K562 (cell line): Measurements from ENCODE around the gene HMGN1. TPM values are rescaled to one million over a fixed set of nuclear protein-coding genes. Genes with fewer than 3 reads are reported as not detected.
A peak's percentile ranks its signal among the peaks of the same experiment; 100 is the strongest.

Source experiments
- ATAC-seq: fragments of 200-7000 bp; cut with Tn5 transposase; 3 replicates; pipeline ENCODE4 v1.9.1; 2020; ENCODE audit warnings: moderate library complexity
- BruUV-seq: library from RNA; stranded (reverse); fragments of 400-500 nt; replicated peaks from 2 replicates; lab custom pipeline; 2021; lab: Mats Ljungman, UMichigan
- CTCF ChIA-PET: fragments of 300-600 bp; formaldehyde crosslinking; extraction: SDS; loops from one replicate; lab custom pipeline; 2021; ENCODE audit warnings: low intra/inter-chr PET ratio; lab: Yijun Ruan, JAX
- POLR2A ChIA-PET: fragments of 300-600, 350-650 bp; sonication (Branson Sonifier 250); formaldehyde crosslinking; extraction: SDS; loops from one replicate; lab custom pipeline; 2021; ENCODE audit warnings: antibody characterized with exemption, inconsistent platforms; lab: Yijun Ruan, JAX
- DNase-seq, 4 experiments: peaks; one replicate each; pipeline versions ENCODE4 v3.0.0 to v3.0.0-alpha.2; 2011 to 2018; ENCODE audit warnings: low spot score in 3 of 4, mixed read lengths in 3 of 4; ENCODE audit errors: extremely low read depth in 1 of 4
- FAIRE-seq: peaks from 2 replicates; lab custom pipeline; 2011; peaks lifted over from hg19 to GRCh38; lab: Jason Lieb, UNC
- H2AFZ ChIP-seq: 2 replicates; pipeline ENCODE4 v1.6.0; 2011; ENCODE audit warnings: low read depth, low read length, control low read depth, inconsistent platforms
- H3K27ac ChIP-seq: fragments of 200-600 bp; 3 replicates; pipeline ENCODE4 v1.8.0; 2011; ENCODE audit warnings: low read depth, mild to moderate bottlenecking, control low read depth, inconsistent platforms, low read length, moderate library complexity, mixed read lengths; ENCODE audit errors: extremely low read depth
- H3K27me3 ChIP-seq, 2 experiments: fragments of 300-600 bp in 1 of 2; 2 replicates in 1 of 2; 3 replicates in 1 of 2; pipeline versions ENCODE4 v1.6.0 to v1.8.0; 2011; ENCODE audit warnings: inconsistent platforms in 2 of 2, low read length in 2 of 2, mild to moderate bottlenecking in 1 of 2, mixed read lengths in 1 of 2, moderate library complexity in 1 of 2; ENCODE audit not compliant: control insufficient read depth in 2 of 2, insufficient read depth in 2 of 2
- H3K36me3 ChIP-seq: fragments of 300-600 bp; 3 replicates; pipeline ENCODE4 v1.8.0; 2011; ENCODE audit warnings: mild to moderate bottlenecking, low read length, inconsistent platforms; ENCODE audit not compliant: control insufficient read depth, insufficient read depth
- H3K4me1 ChIP-seq, 2 experiments: fragments of 200-600 bp in 1 of 2; replicated peaks in 1 of 2; 2 replicates in 1 of 2; 3 replicates in 1 of 2; pipeline versions ENCODE4 v1.5.1 to v1.8.0; 2011; ENCODE audit warnings: inconsistent platforms in 2 of 2, low read length in 2 of 2, mild to moderate bottlenecking in 1 of 2, mixed read lengths in 1 of 2, moderate library complexity in 1 of 2; ENCODE audit not compliant: control insufficient read depth in 2 of 2, insufficient read depth in 2 of 2
- H3K4me2 ChIP-seq: 2 replicates; pipeline ENCODE4 v1.6.1; 2011; ENCODE audit warnings: low read length, control low read depth, inconsistent platforms, mixed read lengths; ENCODE audit not compliant: insufficient read depth
- H3K4me3 ChIP-seq: fragments of 200-600 bp; sonication (generic), shearing (Covaris generic); 2 replicates; pipeline ENCODE4 v1.5.1; 2016; ENCODE audit warnings: control low read depth, inconsistent platforms
- H3K79me2 ChIP-seq: fragments of 200-600 bp; 3 replicates; pipeline ENCODE4 v1.8.0; 2011; ENCODE audit warnings: low read length, inconsistent platforms; ENCODE audit not compliant: control insufficient read depth, insufficient read depth
- H3K9ac ChIP-seq, 2 experiments: 2 replicates each; pipeline versions ENCODE4 v1.6.0 to v1.6.1; 2011; ENCODE audit warnings: low read depth in 2 of 2, low read length in 2 of 2, control low read depth in 1 of 2, inconsistent platforms in 1 of 2, mild to moderate bottlenecking in 1 of 2, mixed read lengths in 1 of 2; ENCODE audit not compliant: insufficient read depth in 1 of 2
- H3K9me1 ChIP-seq: one replicate; pipeline ENCODE4 v1.6.0; 2011; ENCODE audit warnings: inconsistent platforms, mild to moderate bottlenecking, low read length, moderate library complexity; ENCODE audit not compliant: control insufficient read depth, insufficient read depth
- H3K9me3 ChIP-seq: replicated peaks from 2 replicates; pipeline ENCODE4 v1.5.1; 2011; ENCODE audit warnings: low read depth, low read length, inconsistent platforms; ENCODE audit not compliant: control insufficient read depth, insufficient read depth
- H4K20me1 ChIP-seq: replicated peaks from 2 replicates; pipeline ENCODE4 v1.6.1; 2011; ENCODE audit warnings: low read length, inconsistent platforms, mixed read lengths; ENCODE audit not compliant: control insufficient read depth, insufficient read depth
- ARID2 ChIP-seq: fragments of 450-650 bp; IDR thresholded peaks from 2 replicates; pipeline ENCODE4 v1.6.1; 2017; ENCODE audit warnings: antibody characterized with exemption, mild to moderate bottlenecking
- ATF1 ChIP-seq, 2 experiments: fragments of 450-650 bp in 1 of 2; IDR thresholded peaks; 2 replicates each; pipeline ENCODE4 v1.6.1; 2016; ENCODE audit warnings: missing compliant biosample characterization in 1 of 2, missing genetic modification characterization in 1 of 2
- BCOR ChIP-seq: fragments of 450-650 bp; IDR thresholded peaks from 2 replicates; pipeline ENCODE4 v1.6.1; 2016
- CTBP1 ChIP-seq: fragments of 450-650 bp; IDR thresholded peaks from 2 replicates; pipeline ENCODE4 v1.6.1; 2016; ENCODE audit warnings: borderline replicate concordance
- DPF2 ChIP-seq: fragments of 450-650 bp; IDR thresholded peaks from 2 replicates; pipeline ENCODE4 v1.6.1; 2016
- EP300 ChIP-seq: IDR thresholded peaks from 2 replicates; pipeline ENCODE4 v1.6.1; 2012; ENCODE audit warnings: low read length, improper control_type of control experiment
- HDAC2 ChIP-seq: fragments of 450-650 bp; IDR thresholded peaks from 2 replicates; pipeline ENCODE4 v1.6.1; 2016; ENCODE audit warnings: mild to moderate bottlenecking
- HDGF ChIP-seq: fragments of 450-650 bp; IDR thresholded peaks from 2 replicates; pipeline ENCODE4 v1.6.1; 2016
- L3MBTL2 ChIP-seq: fragments of 450-650 bp; IDR thresholded peaks from 2 replicates; pipeline ENCODE4 v1.6.1; 2016; ENCODE audit warnings: mild to moderate bottlenecking, moderate library complexity
- MECOM ChIP-seq: fragments of 250-450 bp; sonication (Bioruptor Pico); IDR thresholded peaks from 2 replicates; pipeline ENCODE4 v1.8.0; 2022; ENCODE audit warnings: inconsistent platforms
- MTA2 ChIP-seq: fragments of 450-650 bp; IDR thresholded peaks from 2 replicates; pipeline ENCODE4 v1.6.1; 2016; ENCODE audit warnings: low read depth
- POU5F1 ChIP-seq: fragments of 150-350 bp; IDR thresholded peaks from 2 replicates; pipeline ENCODE4 v1.6.1; 2014; ENCODE audit warnings: borderline replicate concordance, low read length, low read depth, mild to moderate bottlenecking; ENCODE audit not compliant: partially characterized antibody
- RAD21 ChIP-seq, 2 experiments: fragments of 250-450 bp in 1 of 2; fragments of 450-650 bp in 1 of 2; sonication (Bioruptor Pico) in 1 of 2; formaldehyde crosslinking in 1 of 2; IDR thresholded peaks in 1 of 2; conservative IDR thresholded peaks in 1 of 2; 2 replicates each; pipeline versions ENCODE4 v1.4.0 to v1.8.0; 2020 to 2022; ENCODE audit warnings: mild to moderate bottlenecking in 2 of 2, moderate library complexity in 1 of 2
- RCOR1 ChIP-seq, 2 experiments: IDR thresholded peaks; 2 replicates each; pipeline ENCODE4 v1.6.1; 2012; ENCODE audit warnings: low read depth in 2 of 2, low read length in 2 of 2, borderline replicate concordance in 1 of 2, improper control_type of control experiment in 1 of 2
- SOX6 ChIP-seq: fragments of 450-650 bp; IDR thresholded peaks from 2 replicates; pipeline ENCODE4 v1.6.1; 2014; ENCODE audit warnings: mild to moderate bottlenecking
- TCF3 ChIP-seq: sonication (generic); formaldehyde crosslinking; IDR thresholded peaks from 2 replicates; pipeline ENCODE4 v1.4.0; 2020; ENCODE audit warnings: mild to moderate bottlenecking, missing genetic modification reagents
- ZEB2 ChIP-seq: fragments of 450-650 bp; IDR thresholded peaks from 2 replicates; pipeline ENCODE4 v1.6.1; 2016
- ZNF146 ChIP-seq: IDR thresholded peaks from one replicate; pipeline ENCODE4 v1.6.1; 2018; ENCODE audit warnings: missing compliant biosample characterization; ENCODE audit not compliant: unreplicated experiment
- ZNF316 ChIP-seq: fragments of 450-650 bp; IDR thresholded peaks from 2 replicates; pipeline ENCODE4 v1.6.1; 2016
- ZNF668 ChIP-seq: fragments of 250-450 bp; sonication (Bioruptor Pico); IDR thresholded peaks from 2 replicates; pipeline ENCODE4 v1.8.0; 2022; ENCODE audit warnings: mild to moderate bottlenecking, inconsistent platforms
- WGBS: fragments of 100-300 bp; shearing (Covaris generic); methylation state at CpG from one replicate; pipeline ENCODE4 v1.1.6; 2016; ENCODE audit warnings: low coverage, mixed read lengths; ENCODE audit not compliant: insufficient coverage; ENCODE audit errors: missing lambda C conversion rate; 5-methylcytosine and 5-hydroxymethylcytosine counted together
- in situ Hi-C: fragments of 300-500 bp; cut with MboI; formaldehyde crosslinking; loops from 4 replicates; pipeline ENCODE4 v1.15.0; 2018; ENCODE audit warnings: inconsistent platforms, mixed read lengths
- intact Hi-C: fragments of 100-400 bp; cut with micrococcal nuclease; formaldehyde crosslinking; loops from 2 replicates; pipeline ENCODE4 v1.14.2; 2022
- polyA plus RNA-seq, 8 experiments: library from polyadenylated mRNA; depleted of rRNA in 4 of 8; stranded (reverse) in 5 of 8; unstranded in 3 of 8; fragments of >200 nt; fragmentation: Nextera tagmentation in 2 of 8; fragmentation: Illumina TruSeq in 1 of 8; extraction: Ambion mirVana in 2 of 8; extraction: Trizol in 1 of 8; gene quantifications; 2 replicates each; pipeline versions ENCODE4 v1.2.1 to v1.2.3, GENCODE V29; 2011 to 2014; ENCODE audit warnings: inconsistent platforms in 1 of 8, missing spikeins in 1 of 8
- total RNA-seq, 7 experiments: library from RNA; depleted of rRNA in 6 of 7; stranded (reverse); fragments of >200 nt in 6 of 7; fragmentation: Illumina TruSeq in 2 of 7; extraction: Trizol in 2 of 7; gene quantifications; 2 replicates each; pipeline versions ENCODE4 v1.2.1 to v1.2.3, GENCODE V29; 2011 to 2021; ENCODE audit warnings: low replicate concordance in 1 of 7

Gene HMGN1
- total and polyA plus RNA-seq, 9 of the 15 experiments (the other 6 are each of a cell fraction or from before 2014, with no cell fraction given): 124 to 626 (median 498) TPM

DNA sequence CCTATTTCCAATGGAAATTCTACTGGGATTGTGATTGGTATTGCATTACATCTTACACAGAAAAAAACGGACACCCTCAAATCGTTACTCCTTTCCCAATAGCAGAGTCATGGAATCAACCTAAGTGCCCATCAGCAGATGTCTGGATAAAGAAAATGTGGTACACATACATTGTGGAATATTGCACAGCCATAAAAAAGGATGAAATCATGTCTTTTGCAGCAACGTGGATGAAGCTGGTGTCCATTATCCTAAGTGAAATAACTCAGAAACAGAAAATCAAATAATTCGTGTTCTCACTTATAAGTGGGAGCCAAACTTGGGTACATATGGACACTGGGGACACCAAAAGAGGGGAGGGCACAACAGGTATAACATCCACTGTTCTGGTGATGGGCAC is 14.3 kb downstream of the HMGN1 start:
- in situ Hi-C loops: no loop called here
- Histone ChIP-seq H3K27ac (no peak overlapping the region), H3K36me3 (no peaks in the 10 kb centered on the region), H4K20me1 (no peaks in the 10 kb centered on the region), H3K4me1 (peaks cover 6 to 9% of the 10 kb centered on the region in 2 experiments; a peak in 4 of 5 replicates), H3K9me3 (no peaks in the 10 kb centered on the region), H3K9ac (no peak overlapping the region), H3K4me2 (no peak overlapping the region), H3K79me2 (no peaks in the 10 kb centered on the region), H3K27me3 (no peaks in the 10 kb centered on the region), H3K4me3 (no peak overlapping the region), H2AFZ (no peak overlapping the region), H3K9me1 (no peaks in the 10 kb centered on the region)
- ChIA-PET POLR2A (no interaction called here), CTCF (no interaction called here)
- WGBS: 17% methylated on average over 4 of the region's 4 CpGs
- TF ChIP-seq ZNF316 (no peak), ZNF146 (CRISPR knock-in tag) (peak; percentile 94), RCOR1 (IDR thresholded peaks at IDR 0.05; ENCODE audit: borderline replicate concordance in 1 of 2, low read depth in 2 of 2, low read length in 2 of 2) (0 out of 4 replicates have a peak, but pooled peaks of 1 of the 2 experiments have one; percentile 21), HDAC2 (no peak), BCOR (0 out of 2 replicates have a peak, but pooled peaks have one; percentile 6)
- FAIRE-seq (no peak), ATAC-seq (no peak), DNase-seq (no peak)
- BruUV-seq: no TSS peak
- intact Hi-C loops: no loop called here

DNA sequence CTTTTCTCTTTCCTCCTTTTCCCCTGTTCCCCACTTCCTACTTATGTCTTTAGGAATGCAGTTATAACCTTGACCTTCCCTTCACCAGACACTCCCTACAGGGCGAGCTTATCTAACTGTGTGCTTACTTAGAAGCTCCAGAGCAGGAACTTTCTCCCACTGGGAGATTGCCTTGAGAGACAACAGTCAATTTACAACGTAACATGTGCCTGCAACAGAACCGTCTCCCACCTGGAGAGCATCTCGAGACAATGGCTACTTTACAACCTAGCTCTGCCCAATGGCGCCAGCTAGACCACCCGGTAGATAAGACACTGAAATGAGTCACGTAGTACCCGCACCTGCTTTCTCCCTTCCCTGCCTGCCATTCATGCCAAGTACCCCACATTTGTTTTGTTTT is 16.7 kb downstream of the HMGN1 start:
- Histone ChIP-seq H2AFZ (peak overlapping the region; percentile 73), H3K4me2 (peak overlapping the region; percentile 40; the same call in 1 of the 2 replicates), H3K9ac (no peak overlapping the region; a peak in 2 of 4 replicates), H3K9me1 (no peaks in the 10 kb centered on the region), H3K79me2 (no peaks in the 10 kb centered on the region), H4K20me1 (no peaks in the 10 kb centered on the region), H3K36me3 (no peaks in the 10 kb centered on the region), H3K4me3 (no peak overlapping the region), H3K27ac (no peak overlapping the region), H3K4me1 (peaks cover 6 to 9% of the 10 kb centered on the region in 2 experiments; a peak in 4 of 5 replicates), H3K27me3 (no peaks in the 10 kb centered on the region), H3K9me3 (no peaks in the 10 kb centered on the region)
- no peak for DNase-seq
- intact Hi-C loops (no loop called here), in situ Hi-C loops (no loop called here)
- FAIRE-seq: peak; percentile 73
- 24% methylated on average over 8 of the region's 8 CpGs for WGBS
- peak; percentile 69 for ATAC-seq
- POLR2A ChIA-PET: interaction anchor here (0.6 to 1.8 kb wide), 7 partner anchors 9 to 27 kb away, joined by 3 to 13 read pairs (median 7); partner anchors contain the start of gene HMGN1
- BruUV-seq: no TSS peak
- CTCF ChIA-PET: no interaction called here
- TF ChIP-seq ZNF668 (CRISPR knock-in tag) (0 out of 2 replicates have a peak, but pooled peaks have one; percentile 36), EP300 (peak; percentile 23; the same call in 1 of the 2 replicates), SOX6 (peak; percentile 65; the same call in 1 of the 2 replicates), ARID2 (no peak), L3MBTL2 (peak; percentile 55), ZEB2 (peak; percentile 74), CTBP1 (peak; percentile 73), MTA2 (0 out of 2 replicates have a peak, but pooled peaks have one; percentile 7), MECOM (CRISPR knock-in tag) (0 out of 2 replicates have a peak, but pooled peaks have one; percentile 38), HDGF (no peak), DPF2 (peak; percentile 61), ATF1 (CRISPR knock-in tag; IDR thresholded peaks at IDR 0.05) (no peak), ATF1 (tag; IDR thresholded peaks at IDR 0.05) (0 out of 2 replicates have a peak, but pooled peaks have one; percentile 8), TCF3 (0 out of 2 replicates have a peak, but pooled peaks have one; percentile 8), POU5F1 (no peak), RAD21 (CRISPR knock-in tag; conservative IDR thresholded peaks at IDR 0.05 in 1 of 2, IDR thresholded peaks at IDR 0.05 in 1 of 2) (0 out of 4 replicates have a peak, but pooled peaks of 1 of the 2 experiments have one; percentile 2)
